HepG2 (cell line): ENCODE results near the gene EFCAB8. TPM values are rescaled to one million over a fixed set of nuclear protein-coding genes. Genes with fewer than 3 reads are reported as not detected.
A peak's percentile ranks its signal among the peaks of the same experiment; 100 is the strongest.

Experiments
- MTERF4 ChIP-seq: sonication (generic); formaldehyde crosslinking; IDR thresholded peaks from 2 replicates; pipeline ENCODE4 v1.8.0; 2023; ENCODE audit warnings: mild to moderate bottlenecking, missing genetic modification reagents
- MYNN ChIP-seq: sonication (generic); formaldehyde crosslinking; IDR thresholded peaks from 2 replicates; pipeline ENCODE4 v1.4.0; 2020; ENCODE audit warnings: mild to moderate bottlenecking, low read depth, missing genetic modification reagents
- NFE2 ChIP-seq: sonication (generic); formaldehyde crosslinking; IDR thresholded peaks from 2 replicates; pipeline ENCODE4 v1.4.0; 2020; ENCODE audit warnings: missing genetic modification reagents
- ZBTB3 ChIP-seq: sonication (generic); formaldehyde crosslinking; IDR thresholded peaks from 2 replicates; pipeline ENCODE4 v1.4.0; 2020; ENCODE audit warnings: low read depth, mild to moderate bottlenecking, moderate library complexity, missing genetic modification reagents, borderline replicate concordance
- ZFYVE20 ChIP-seq: sonication (generic); formaldehyde crosslinking; IDR thresholded peaks from 2 replicates; pipeline ENCODE4 v1.8.0; 2023; ENCODE audit warnings: low read depth, mild to moderate bottlenecking, moderate library complexity, missing genetic modification reagents, borderline replicate concordance
- ZNF343 ChIP-seq: sonication (generic); formaldehyde crosslinking; IDR thresholded peaks from 2 replicates; pipeline ENCODE4 v1.4.0; 2020; ENCODE audit warnings: mild to moderate bottlenecking, missing genetic modification reagents
- ZNF607 ChIP-seq: sonication (generic); formaldehyde crosslinking; IDR thresholded peaks from 2 replicates; pipeline ENCODE4 v1.5.1; 2020; ENCODE audit warnings: missing genetic modification reagents, mild to moderate bottlenecking, borderline replicate concordance
- polyA plus RNA-seq, 8 experiments: library from polyadenylated mRNA; depleted of rRNA in 3 of 8; stranded (reverse) in 7 of 8; unstranded in 1 of 8; fragments of >200 nt; fragmentation: Illumina TruSeq in 4 of 8; extraction: Trizol in 4 of 8; gene quantifications; 2 replicates each; pipeline versions ENCODE4 v1.2.1 to v1.2.3, GENCODE V29; 2011 to 2016; ENCODE audit warnings: low read depth in 4 of 8, missing spikeins in 1 of 8, mixed read lengths in 1 of 8; ENCODE audit not compliant: insufficient read depth in 1 of 8
- total RNA-seq, 5 experiments: library from RNA; depleted of rRNA; stranded (reverse); fragments of >200 nt; fragmentation: Illumina TruSeq; extraction: Trizol; gene quantifications; 2 replicates each; pipeline ENCODE4 v1.2.3, GENCODE V29; 2016; ENCODE audit warnings: low read depth in 1 of 5
- TF ChIP-seq, protein P1 (sequence below): sonication (generic); formaldehyde crosslinking; IDR thresholded peaks from 2 replicates; pipeline ENCODE4 v1.9.0; 2021; ENCODE audit warnings: missing genetic modification reagents, borderline replicate concordance
- TF ChIP-seq, protein P2 (sequence below): sonication (generic); formaldehyde crosslinking; conservative IDR thresholded peaks from 2 replicates; pipeline ENCODE4 v1.4.0; 2020; ENCODE audit warnings: mild to moderate bottlenecking, missing genetic modification reagents, moderate library complexity
- TF ChIP-seq, protein P3 (sequence below): sonication (generic); formaldehyde crosslinking; IDR thresholded peaks from 2 replicates; pipeline ENCODE4 v1.9.0; 2021; ENCODE audit warnings: missing genetic modification reagents, borderline replicate concordance
- TF ChIP-seq, protein P4 (sequence below): sonication (generic); formaldehyde crosslinking; IDR thresholded peaks from 2 replicates; pipeline ENCODE4 v1.4.0; 2020; ENCODE audit warnings: missing genetic modification reagents
- TF ChIP-seq, protein P5 (sequence below): sonication (generic); formaldehyde crosslinking; IDR thresholded peaks from 2 replicates; pipeline ENCODE4 v1.5.0; 2020; ENCODE audit warnings: mild to moderate bottlenecking, missing genetic modification reagents

The EFCAB8 gene
- total and polyA plus RNA-seq, 2 of the 13 experiments (the other 11 are each of a cell fraction or from before 2014, with no cell fraction given): 0.15 to 0.22 TPM

DNA sequence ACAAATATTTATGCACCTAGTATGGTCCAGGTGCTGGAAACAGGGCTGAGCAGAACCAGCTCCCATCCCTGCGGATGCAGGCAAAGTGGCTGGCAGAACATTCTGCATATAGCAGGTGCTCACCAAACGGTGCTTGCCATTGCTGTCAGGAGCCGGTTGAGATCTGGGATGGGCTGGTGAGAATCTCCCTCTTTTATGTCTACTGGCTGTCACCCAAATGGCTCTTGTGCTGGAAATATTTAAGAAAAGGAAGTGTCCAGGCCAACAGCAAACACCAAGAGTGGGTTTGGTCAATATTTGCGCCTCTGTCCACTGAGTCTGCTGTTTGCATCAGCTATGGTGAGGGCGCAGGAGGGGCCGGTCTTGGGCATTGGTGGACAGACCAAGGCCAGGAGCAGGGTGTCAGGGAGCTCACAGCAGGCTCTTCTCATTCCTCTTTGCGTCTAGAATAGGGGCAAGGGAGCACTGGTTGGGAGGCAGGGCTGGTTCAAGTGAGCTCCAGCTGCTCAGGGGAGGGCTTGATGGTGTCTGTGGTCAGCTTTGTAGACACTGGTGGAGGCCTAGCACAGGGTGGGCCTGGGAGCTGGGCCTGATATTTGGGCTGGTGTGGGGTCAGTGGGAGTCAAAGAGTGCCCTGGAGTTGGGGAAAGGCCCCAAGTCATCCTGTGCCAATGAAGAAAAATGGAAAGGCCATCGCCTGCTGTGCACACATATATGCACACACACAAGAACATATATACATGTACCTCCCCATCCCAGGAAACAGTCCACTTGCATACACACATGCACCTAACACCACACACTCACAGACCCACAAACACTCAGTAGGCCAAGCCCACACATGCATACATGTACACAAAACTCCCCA is 147.4 kb downstream of the EFCAB8 start (continued):
- TF ChIP-seq, protein P1, sequence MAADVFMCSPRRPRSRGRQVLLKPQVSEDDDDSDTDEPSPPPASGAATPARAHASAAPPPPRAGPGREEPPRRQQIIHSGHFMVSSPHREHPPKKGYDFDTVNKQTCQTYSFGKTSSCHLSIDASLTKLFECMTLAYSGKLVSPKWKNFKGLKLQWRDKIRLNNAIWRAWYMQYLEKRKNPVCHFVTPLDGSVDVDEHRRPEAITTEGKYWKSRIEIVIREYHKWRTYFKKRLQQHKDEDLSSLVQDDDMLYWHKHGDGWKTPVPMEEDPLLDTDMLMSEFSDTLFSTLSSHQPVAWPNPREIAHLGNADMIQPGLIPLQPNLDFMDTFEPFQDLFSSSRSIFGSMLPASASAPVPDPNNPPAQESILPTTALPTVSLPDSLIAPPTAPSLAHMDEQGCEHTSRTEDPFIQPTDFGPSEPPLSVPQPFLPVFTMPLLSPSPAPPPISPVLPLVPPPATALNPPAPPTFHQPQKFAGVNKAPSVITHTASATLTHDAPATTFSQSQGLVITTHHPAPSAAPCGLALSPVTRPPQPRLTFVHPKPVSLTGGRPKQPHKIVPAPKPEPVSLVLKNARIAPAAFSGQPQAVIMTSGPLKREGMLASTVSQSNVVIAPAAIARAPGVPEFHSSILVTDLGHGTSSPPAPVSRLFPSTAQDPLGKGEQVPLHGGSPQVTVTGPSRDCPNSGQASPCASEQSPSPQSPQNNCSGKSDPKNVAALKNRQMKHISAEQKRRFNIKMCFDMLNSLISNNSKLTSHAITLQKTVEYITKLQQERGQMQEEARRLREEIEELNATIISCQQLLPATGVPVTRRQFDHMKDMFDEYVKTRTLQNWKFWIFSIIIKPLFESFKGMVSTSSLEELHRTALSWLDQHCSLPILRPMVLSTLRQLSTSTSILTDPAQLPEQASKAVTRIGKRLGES (CRISPR knock-in tag): no peak
- TF ChIP-seq ZFYVE20 (CRISPR knock-in tag): 0 out of 2 replicates have a peak, but pooled peaks have one; percentile 48
- TF ChIP-seq ZNF607 (CRISPR knock-in tag): no peak
- peak; percentile 82; the same call in 1 of the 2 replicates for TF ChIP-seq MTERF4
- TF ChIP-seq, protein P2, sequence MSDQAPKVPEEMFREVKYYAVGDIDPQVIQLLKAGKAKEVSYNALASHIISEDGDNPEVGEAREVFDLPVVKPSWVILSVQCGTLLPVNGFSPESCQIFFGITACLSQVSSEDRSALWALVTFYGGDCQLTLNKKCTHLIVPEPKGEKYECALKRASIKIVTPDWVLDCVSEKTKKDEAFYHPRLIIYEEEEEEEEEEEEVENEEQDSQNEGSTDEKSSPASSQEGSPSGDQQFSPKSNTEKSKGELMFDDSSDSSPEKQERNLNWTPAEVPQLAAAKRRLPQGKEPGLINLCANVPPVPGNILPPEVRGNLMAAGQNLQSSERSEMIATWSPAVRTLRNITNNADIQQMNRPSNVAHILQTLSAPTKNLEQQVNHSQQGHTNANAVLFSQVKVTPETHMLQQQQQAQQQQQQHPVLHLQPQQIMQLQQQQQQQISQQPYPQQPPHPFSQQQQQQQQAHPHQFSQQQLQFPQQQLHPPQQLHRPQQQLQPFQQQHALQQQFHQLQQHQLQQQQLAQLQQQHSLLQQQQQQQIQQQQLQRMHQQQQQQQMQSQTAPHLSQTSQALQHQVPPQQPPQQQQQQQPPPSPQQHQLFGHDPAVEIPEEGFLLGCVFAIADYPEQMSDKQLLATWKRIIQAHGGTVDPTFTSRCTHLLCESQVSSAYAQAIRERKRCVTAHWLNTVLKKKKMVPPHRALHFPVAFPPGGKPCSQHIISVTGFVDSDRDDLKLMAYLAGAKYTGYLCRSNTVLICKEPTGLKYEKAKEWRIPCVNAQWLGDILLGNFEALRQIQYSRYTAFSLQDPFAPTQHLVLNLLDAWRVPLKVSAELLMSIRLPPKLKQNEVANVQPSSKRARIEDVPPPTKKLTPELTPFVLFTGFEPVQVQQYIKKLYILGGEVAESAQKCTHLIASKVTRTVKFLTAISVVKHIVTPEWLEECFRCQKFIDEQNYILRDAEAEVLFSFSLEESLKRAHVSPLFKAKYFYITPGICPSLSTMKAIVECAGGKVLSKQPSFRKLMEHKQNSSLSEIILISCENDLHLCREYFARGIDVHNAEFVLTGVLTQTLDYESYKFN (CRISPR knock-in tag): peak; percentile 98
- TF ChIP-seq MYNN (CRISPR knock-in tag): no peak
- peak; percentile 71; the same call in 1 of the 2 replicates for TF ChIP-seq ZBTB3 (CRISPR knock-in tag)
- TF ChIP-seq, protein P3, sequence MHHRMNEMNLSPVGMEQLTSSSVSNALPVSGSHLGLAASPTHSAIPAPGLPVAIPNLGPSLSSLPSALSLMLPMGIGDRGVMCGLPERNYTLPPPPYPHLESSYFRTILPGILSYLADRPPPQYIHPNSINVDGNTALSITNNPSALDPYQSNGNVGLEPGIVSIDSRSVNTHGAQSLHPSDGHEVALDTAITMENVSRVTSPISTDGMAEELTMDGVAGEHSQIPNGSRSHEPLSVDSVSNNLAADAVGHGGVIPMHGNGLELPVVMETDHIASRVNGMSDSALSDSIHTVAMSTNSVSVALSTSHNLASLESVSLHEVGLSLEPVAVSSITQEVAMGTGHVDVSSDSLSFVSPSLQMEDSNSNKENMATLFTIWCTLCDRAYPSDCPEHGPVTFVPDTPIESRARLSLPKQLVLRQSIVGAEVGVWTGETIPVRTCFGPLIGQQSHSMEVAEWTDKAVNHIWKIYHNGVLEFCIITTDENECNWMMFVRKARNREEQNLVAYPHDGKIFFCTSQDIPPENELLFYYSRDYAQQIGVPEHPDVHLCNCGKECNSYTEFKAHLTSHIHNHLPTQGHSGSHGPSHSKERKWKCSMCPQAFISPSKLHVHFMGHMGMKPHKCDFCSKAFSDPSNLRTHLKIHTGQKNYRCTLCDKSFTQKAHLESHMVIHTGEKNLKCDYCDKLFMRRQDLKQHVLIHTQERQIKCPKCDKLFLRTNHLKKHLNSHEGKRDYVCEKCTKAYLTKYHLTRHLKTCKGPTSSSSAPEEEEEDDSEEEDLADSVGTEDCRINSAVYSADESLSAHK: peak; percentile 45; the same call in 1 of the 2 replicates
- no peak for TF ChIP-seq NFE2 (CRISPR knock-in tag)
- TF ChIP-seq, protein P4, sequence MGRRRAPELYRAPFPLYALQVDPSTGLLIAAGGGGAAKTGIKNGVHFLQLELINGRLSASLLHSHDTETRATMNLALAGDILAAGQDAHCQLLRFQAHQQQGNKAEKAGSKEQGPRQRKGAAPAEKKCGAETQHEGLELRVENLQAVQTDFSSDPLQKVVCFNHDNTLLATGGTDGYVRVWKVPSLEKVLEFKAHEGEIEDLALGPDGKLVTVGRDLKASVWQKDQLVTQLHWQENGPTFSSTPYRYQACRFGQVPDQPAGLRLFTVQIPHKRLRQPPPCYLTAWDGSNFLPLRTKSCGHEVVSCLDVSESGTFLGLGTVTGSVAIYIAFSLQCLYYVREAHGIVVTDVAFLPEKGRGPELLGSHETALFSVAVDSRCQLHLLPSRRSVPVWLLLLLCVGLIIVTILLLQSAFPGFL (CRISPR knock-in tag): no peak
- TF ChIP-seq, protein P5, sequence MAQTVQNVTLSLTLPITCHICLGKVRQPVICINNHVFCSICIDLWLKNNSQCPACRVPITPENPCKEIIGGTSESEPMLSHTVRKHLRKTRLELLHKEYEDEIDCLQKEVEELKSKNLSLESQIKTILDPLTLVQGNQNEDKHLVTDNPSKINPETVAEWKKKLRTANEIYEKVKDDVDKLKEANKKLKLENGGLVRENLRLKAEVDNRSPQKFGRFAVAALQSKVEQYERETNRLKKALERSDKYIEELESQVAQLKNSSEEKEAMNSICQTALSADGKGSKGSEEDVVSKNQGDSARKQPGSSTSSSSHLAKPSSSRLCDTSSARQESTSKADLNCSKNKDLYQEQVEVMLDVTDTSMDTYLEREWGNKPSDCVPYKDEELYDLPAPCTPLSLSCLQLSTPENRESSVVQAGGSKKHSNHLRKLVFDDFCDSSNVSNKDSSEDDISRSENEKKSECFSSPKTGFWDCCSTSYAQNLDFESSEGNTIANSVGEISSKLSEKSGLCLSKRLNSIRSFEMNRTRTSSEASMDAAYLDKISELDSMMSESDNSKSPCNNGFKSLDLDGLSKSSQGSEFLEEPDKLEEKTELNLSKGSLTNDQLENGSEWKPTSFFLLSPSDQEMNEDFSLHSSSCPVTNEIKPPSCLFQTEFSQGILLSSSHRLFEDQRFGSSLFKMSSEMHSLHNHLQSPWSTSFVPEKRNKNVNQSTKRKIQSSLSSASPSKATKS: 0 out of 2 replicates have a peak, but pooled peaks have one; percentile 14
- TF ChIP-seq ZNF343 (CRISPR knock-in tag): 0 out of 2 replicates have a peak, but pooled peaks have one; percentile 56
